Sigmoid colon (tissue), 7 donors: ENCODE results near the gene OR6S1. TPM values are rescaled to one million over a fixed set of nuclear protein-coding genes. Genes with fewer than 3 reads are reported as not detected.

Experiments
- DNase-seq: peaks from one replicate; pipeline ENCODE4 v3.0.0-alpha.2; 2019
- H3K27ac ChIP-seq, 4 donors: fragments of 200-600 bp; sonication (generic); one replicate each; pipeline ENCODE4 v1.5.1; 2016 to 2019; ENCODE audit warnings: mild to moderate bottlenecking in 1 of 4
- H3K27me3 ChIP-seq, 3 donors: fragments of 200-600 bp; sonication (generic); one replicate each; pipeline ENCODE4 v1.5.1; 2019; ENCODE audit warnings: mild to moderate bottlenecking in 1 of 3
- H3K36me3 ChIP-seq, 4 donors: fragments of 200-600 bp; sonication (generic); one replicate each; pipeline ENCODE4 v1.5.1; 2016 to 2019
- H3K4me1 ChIP-seq, 4 donors: fragments of 200-600 bp; sonication (generic); one replicate each; pipeline ENCODE4 v1.5.1; 2017 to 2019
- H3K4me3 ChIP-seq, 4 donors: fragments of 200-600 bp; sonication (generic); one replicate each; pipeline ENCODE4 v1.5.1; 2017 to 2019; ENCODE audit warnings: mild to moderate bottlenecking in 2 of 4, moderate library complexity in 1 of 4
- H3K9me3 ChIP-seq, 4 donors: fragments of 200-600 bp in 3 of 4; sonication (generic) in 3 of 4; one replicate each; pipeline versions ENCODE4 v1.5.1 to v1.6.1; 2013 to 2019
- CTCF ChIP-seq, 4 experiments: fragments of 450-650 bp in 3 of 4; fragments of 200-600 bp in 1 of 4; IDR thresholded peaks; one replicate each; pipeline ENCODE4 v1.5.1; 2016 to 2019; ENCODE audit warnings: antibody characterized with exemption in 4 of 4, mild to moderate bottlenecking in 3 of 4, moderate library complexity in 2 of 4
- EP300 ChIP-seq, 4 donors: sonication (generic); formaldehyde crosslinking; IDR thresholded peaks; one replicate each; pipeline ENCODE4 v1.6.1; 2017; ENCODE audit warnings: antibody characterized with exemption in 4 of 4
- POLR2A ChIP-seq, 2 donors: fragments of 450-650 bp; IDR thresholded peaks; one replicate each; pipeline ENCODE4 v1.6.1; 2016; ENCODE audit warnings: antibody characterized with exemption in 2 of 2, mild to moderate bottlenecking in 2 of 2, moderate library complexity in 2 of 2
- POLR2AphosphoS5 ChIP-seq, 4 donors: sonication (generic); formaldehyde crosslinking; IDR thresholded peaks; one replicate each; pipeline ENCODE4 v1.6.1; 2017; ENCODE audit warnings: antibody characterized with exemption in 4 of 4
- WGBS, 2 donors: extraction: QIAGEN DNeasy Blood & Tissue Kit; methylation state at CpG; one replicate each; pipeline ENCODE4 v1.1.7; 2013; 5-methylcytosine and 5-hydroxymethylcytosine counted together
- intact Hi-C: fragments of 100-400 bp; cut with DNase I; formaldehyde crosslinking; loops from one replicate; pipeline ENCODE4 v1.15.1; 2023
- polyA plus RNA-seq, 3 donors: library from polyadenylated mRNA; stranded (reverse); fragments of 200-250 nt; gene quantifications; one replicate each; pipeline ENCODE4 v1.2.3, GENCODE V29; 2013
- total RNA-seq, 4 donors: library from RNA; depleted of rRNA; stranded (reverse); fragments of >200 nt; gene quantifications; one replicate each; pipeline ENCODE4 v1.1.0, GENCODE V29; 2016
- donor health status: healthy with polysubstance abuse.
- donor health status: Bipolar disorder and iron deficiency.
- donor health status: healthy.

Gene OR6S1
- total and polyA plus RNA-seq, 7 donors: not detected

- no peaks in the 10 kb centered on the region for H3K36me3 ChIP-seq
- H3K4me3 ChIP-seq: no peak overlapping the region
- no peaks in the 10 kb centered on the region for H3K9me3 ChIP-seq
- DNase-seq: no peak
- H3K27ac ChIP-seq: no peak overlapping the region
- intact Hi-C loops: no loop called here
- TF ChIP-seq EP300 (IDR thresholded peaks at IDR 0.05): no peak
- H3K27me3 ChIP-seq: peaks cover 5 to 96% (median 64%) of the 10 kb centered on the region in 3 donors
- peaks cover 0 to 12% (median 8%) of the 10 kb centered on the region in 4 donors for H3K4me1 ChIP-seq
- WGBS, 2 donors: 70 to 84% methylated on average over 2 of the region's 2 CpGs
Measured at GRCh38 chr14:20661197-20661596, 19.7 kb upstream of the OR6S1 start.

DNA sequence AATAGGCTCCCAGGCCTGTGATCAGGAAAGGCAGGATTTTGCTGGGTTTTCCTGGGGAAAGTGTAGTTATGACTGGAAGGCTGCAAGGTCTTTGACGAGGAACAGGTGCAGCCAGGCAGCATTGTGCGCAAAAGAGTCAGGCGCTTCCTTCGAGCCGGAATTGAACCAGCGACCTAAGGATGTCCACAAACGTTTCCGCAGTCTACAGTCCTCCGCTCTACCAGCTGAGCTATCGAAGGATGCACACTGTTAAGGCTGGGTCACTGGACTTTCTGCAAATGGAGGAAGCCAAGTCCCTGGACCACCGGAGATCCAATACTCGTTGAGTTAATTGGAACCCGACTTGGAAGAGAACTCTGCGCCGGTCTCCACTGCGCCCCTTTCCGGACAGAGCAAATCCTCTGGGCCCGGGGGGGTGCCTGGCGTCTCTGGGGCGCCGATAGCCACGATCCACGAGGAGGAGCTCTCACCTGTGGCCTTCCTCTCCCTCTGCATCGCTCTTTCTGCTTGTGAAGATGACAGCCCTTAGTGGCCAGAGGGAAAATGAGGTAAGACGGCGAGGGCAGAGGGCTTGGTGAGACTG, 18.4 kb upstream of the OR6S1 start:
- no peak for DNase-seq
- TF ChIP-seq CTCF (IDR thresholded peaks at IDR 0.05) (no peak), POLR2AphosphoS5 (IDR thresholded peaks at IDR 0.05) (no peak), EP300 (IDR thresholded peaks at IDR 0.05) (no peak), POLR2A (IDR thresholded peaks at IDR 0.05) (no peak)
- intact Hi-C loops: no loop called here
- H3K4me3 ChIP-seq: no peak overlapping the region
- WGBS, 2 donors: 68 to 86% methylated on average over 26 of the region's 26 CpGs
- no peaks in the 10 kb centered on the region for H3K36me3 ChIP-seq
- peaks cover 5 to 98% (median 65%) of the 10 kb centered on the region in 3 donors for H3K27me3 ChIP-seq
- peaks cover 0 to 12% (median 8%) of the 10 kb centered on the region in 4 donors for H3K4me1 ChIP-seq
- no peaks in the 10 kb centered on the region for H3K9me3 ChIP-seq
- no peak overlapping the region for H3K27ac ChIP-seq

GRCh38 chr14:20659336-20659735, 17.8 kb upstream of the OR6S1 start:
- H3K9me3 ChIP-seq: no peaks in the 10 kb centered on the region
- 28 to 65% methylated on average over 6 of the region's 6 CpGs for WGBS, 2 donors
- H3K27ac ChIP-seq: no peak overlapping the region
- no peak overlapping the region for H3K4me3 ChIP-seq
- no peak for DNase-seq
- intact Hi-C loops: no loop called here
- H3K4me1 ChIP-seq: peaks cover 0 to 12% (median 8%) of the 10 kb centered on the region in 4 donors
- TF ChIP-seq CTCF (IDR thresholded peaks at IDR 0.05) (no peak), POLR2A (IDR thresholded peaks at IDR 0.05) (no peak), POLR2AphosphoS5 (IDR thresholded peaks at IDR 0.05) (no peak), EP300 (IDR thresholded peaks at IDR 0.05) (no peak)
- peaks cover 5 to 96% (median 64%) of the 10 kb centered on the region in 3 donors for H3K27me3 ChIP-seq
- H3K36me3 ChIP-seq: no peaks in the 10 kb centered on the region

GRCh38 chr14:20658246-20658645, 16.8 kb upstream of the OR6S1 start:
- H3K9me3 ChIP-seq: no peaks in the 10 kb centered on the region
- TF ChIP-seq POLR2AphosphoS5 (IDR thresholded peaks at IDR 0.05): no peak
- no peak for TF ChIP-seq EP300 (IDR thresholded peaks at IDR 0.05)
- no peak overlapping the region for H3K4me3 ChIP-seq
- H3K27me3 ChIP-seq: peaks cover 10 to 96% (median 68%) of the 10 kb centered on the region in 3 donors
- intact Hi-C loops: no loop called here
- 63 to 70% methylated on average over 3 of the region's 3 CpGs for WGBS, 2 donors
- no peak for DNase-seq
- H3K36me3 ChIP-seq: no peaks in the 10 kb centered on the region
- no peak overlapping the region for H3K27ac ChIP-seq
- peaks cover 0 to 7% (median 3%) of the 10 kb centered on the region in 4 donors for H3K4me1 ChIP-seq

- TF ChIP-seq CTCF (IDR thresholded peaks at IDR 0.05) (no peak), EP300 (IDR thresholded peaks at IDR 0.05) (no peak), POLR2A (IDR thresholded peaks at IDR 0.05) (no peak), POLR2AphosphoS5 (IDR thresholded peaks at IDR 0.05) (no peak)
- peaks cover 9 to 96% (median 69%) of the 10 kb centered on the region in 3 donors for H3K27me3 ChIP-seq
- no peaks in the 10 kb centered on the region for H3K36me3 ChIP-seq
- WGBS, 2 donors: 33 to 66% methylated on average over 28 of the region's 28 CpGs
- H3K4me1 ChIP-seq: peaks cover 0 to 8% (median 0%) of the 10 kb centered on the region in 4 donors
- no peak overlapping the region for H3K27ac ChIP-seq
- no peaks in the 10 kb centered on the region for H3K9me3 ChIP-seq
- DNase-seq: no peak
- intact Hi-C loops: no loop called here
- no peak overlapping the region for H3K4me3 ChIP-seq
Measured at GRCh38 chr14:20657216-20658211, 16.0 kb upstream of the OR6S1 start.
